ENCODE measurements around the gene UBAP2. TPM values are rescaled to one million over a fixed set of nuclear protein-coding genes. Genes with fewer than 3 reads are reported as not detected.
"Not testable (repeated sequence)": the region's sequence is repeated elsewhere in the genome, so short reads cannot be mapped to it uniquely, and the experiment has no call there.

Gene UBAP2
- total RNA-seq, 1 donor from 2014 or later, result 24.6 TPM

DNA sequence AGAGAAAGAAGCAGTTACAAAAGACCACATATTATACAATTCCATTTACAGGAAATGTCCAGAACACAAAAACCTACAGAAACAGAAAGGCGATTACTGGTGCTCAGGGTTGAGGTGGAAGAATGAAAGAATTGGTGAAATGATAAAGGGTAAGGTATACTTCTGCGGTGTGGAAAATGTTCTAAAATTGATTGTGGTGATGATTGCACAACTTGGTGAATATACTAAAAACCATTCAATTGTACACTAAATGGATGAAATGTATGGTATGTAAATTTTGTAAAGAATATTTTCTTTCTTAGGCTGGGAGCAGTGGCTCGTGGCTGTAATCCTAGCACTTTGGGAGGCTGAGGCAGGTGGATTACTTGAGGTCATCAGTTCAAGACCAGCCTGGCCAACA lies 72.3 kb downstream of the UBAP2 start:
- H3K27ac ChIP-seq, result no peak overlapping the region
- intact Hi-C loops (cut with DNase I), result no loop called here
- H3K9me3 ChIP-seq, result no peaks in the 10 kb centered on the region
- no peak overlapping the region for H3K4me3 ChIP-seq
- H3K27me3 ChIP-seq, result no peaks in the 10 kb centered on the region
- no peak for DNase-seq (ENCODE audit: extremely low spot score in 2 of 2)
- TF ChIP-seq CTCF (IDR thresholded peaks at IDR 0.05), result no peak
- no peak for TF ChIP-seq POLR2AphosphoS5 (IDR thresholded peaks at IDR 0.05; ENCODE audit: insufficient read depth in 1 of 2, low read depth in 1 of 2)
- no peak for TF ChIP-seq POLR2A (IDR thresholded peaks at IDR 0.05)
- peaks cover 0 to 18% of the 10 kb centered on the region in 2 donors for H3K36me3 ChIP-seq
- H3K4me1 ChIP-seq, result no peaks in the 10 kb centered on the region

DNA sequence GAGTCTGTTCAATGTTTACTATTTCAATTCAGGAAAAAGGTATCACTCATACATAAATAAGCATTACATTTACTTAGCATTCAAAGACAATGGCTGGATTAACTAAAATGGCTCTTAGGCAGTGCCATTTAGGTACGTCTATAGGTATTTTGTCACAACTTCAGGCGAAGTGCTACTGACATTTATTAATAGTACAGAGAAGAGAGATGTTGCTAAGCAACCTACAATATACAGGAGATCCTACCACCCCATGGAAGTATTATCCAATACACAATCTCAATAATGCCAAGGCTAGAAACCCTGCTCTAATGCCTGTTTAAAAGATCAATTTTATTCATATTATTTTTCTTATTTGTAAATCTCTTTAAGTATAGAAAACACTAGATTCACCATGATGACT lies 76.0 kb downstream of the UBAP2 start:
- intact Hi-C loops (cut with DNase I), result no loop called here
- no peaks in the 10 kb centered on the region for H3K4me1 ChIP-seq
- no peak overlapping the region for H3K27ac ChIP-seq
- H3K36me3 ChIP-seq, result peaks cover 0 to 16% of the 10 kb centered on the region in 2 donors
- no peak for TF ChIP-seq CTCF (IDR thresholded peaks at IDR 0.05)
- TF ChIP-seq POLR2AphosphoS5 (IDR thresholded peaks at IDR 0.05; ENCODE audit: insufficient read depth in 1 of 2, low read depth in 1 of 2), result no peak
- TF ChIP-seq POLR2A (IDR thresholded peaks at IDR 0.05), result no peak
- H3K4me3 ChIP-seq, result no peak overlapping the region
- H3K27me3 ChIP-seq, result no peaks in the 10 kb centered on the region
- no peak for DNase-seq (ENCODE audit: extremely low spot score in 2 of 2)
- H3K9me3 ChIP-seq, result no peaks in the 10 kb centered on the region

DNA sequence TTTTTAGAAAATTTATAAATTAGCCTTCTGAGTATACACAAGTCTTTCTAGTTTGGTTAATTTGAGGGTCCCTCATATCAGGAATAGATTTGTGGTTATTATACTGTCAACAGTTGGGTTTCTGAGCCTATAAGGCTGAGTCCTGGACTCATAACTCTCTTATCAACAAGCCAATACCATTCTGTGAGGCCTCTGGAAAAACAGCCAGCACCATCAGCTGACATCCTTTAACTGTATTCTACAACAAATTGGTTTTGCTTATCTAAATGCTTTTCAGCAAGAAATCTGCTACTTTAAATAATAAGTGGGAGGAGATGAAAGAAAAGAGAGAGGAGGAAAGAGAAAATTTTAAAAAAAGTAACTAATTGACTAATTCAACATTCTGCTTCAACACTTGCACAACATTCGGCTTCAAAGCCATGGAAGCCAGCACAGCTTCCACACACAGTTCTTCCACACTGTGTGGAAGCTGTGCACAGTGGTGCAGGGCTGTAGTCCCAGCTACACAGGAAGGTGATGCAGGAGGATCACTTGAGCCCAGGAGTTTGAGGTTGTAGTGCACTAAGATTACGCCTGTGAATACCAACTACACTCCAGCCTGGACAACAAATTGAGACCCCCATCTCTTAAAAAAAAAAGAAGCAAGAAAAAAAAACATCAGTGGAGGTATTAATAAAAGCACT lies 84.5 kb downstream of the UBAP2 start:
- Histone ChIP-seq H3K27ac (no peak overlapping the region), H3K36me3 (peaks cover 0 to 3% of the 10 kb centered on the region in 2 donors), H3K4me3 (no peak overlapping the region), H3K9me3 (no peaks in the 10 kb centered on the region), H3K4me1 (no peaks in the 10 kb centered on the region), H3K27me3 (no peaks in the 10 kb centered on the region)
- intact Hi-C loops (cut with DNase I), result no loop called here
- DNase-seq (ENCODE audit: extremely low spot score in 2 of 2), result no peak
- TF ChIP-seq POLR2AphosphoS5 (IDR thresholded peaks at IDR 0.05; ENCODE audit: insufficient read depth in 1 of 2, low read depth in 1 of 2) (no peak), CTCF (IDR thresholded peaks at IDR 0.05) (no peak), POLR2A (IDR thresholded peaks at IDR 0.05) (no peak)

GRCh38 chr9:33962468-33962867 lies 86.2 kb downstream of the UBAP2 start:
- H3K27ac ChIP-seq; DNase-seq (ENCODE audit: extremely low spot score in 2 of 2); intact Hi-C loops (cut with DNase I); H3K4me3 ChIP-seq; H3K9me3 ChIP-seq; H3K27me3 ChIP-seq; H3K36me3 ChIP-seq; H3K4me1 ChIP-seq: not testable (repeated sequence)

GRCh38 chr9:33959725-33960124 lies 89.0 kb downstream of the UBAP2 start:
- intact Hi-C loops (cut with DNase I), result no loop called here
- no peaks in the 10 kb centered on the region for H3K27me3 ChIP-seq
- H3K36me3 ChIP-seq, result peaks cover 0 to 20% of the 10 kb centered on the region in 2 donors
- no peak for DNase-seq (ENCODE audit: extremely low spot score in 2 of 2)
- H3K4me3 ChIP-seq, result no peak overlapping the region
- no peak for TF ChIP-seq POLR2AphosphoS5 (IDR thresholded peaks at IDR 0.05; ENCODE audit: insufficient read depth in 1 of 2, low read depth in 1 of 2)
- TF ChIP-seq CTCF (IDR thresholded peaks at IDR 0.05), result no peak
- TF ChIP-seq POLR2A (IDR thresholded peaks at IDR 0.05), result no peak
- no peaks in the 10 kb centered on the region for H3K4me1 ChIP-seq
- no peak overlapping the region for H3K27ac ChIP-seq
- no peaks in the 10 kb centered on the region for H3K9me3 ChIP-seq
